PFSK-1 (cell line): ENCODE data around the gene LAD1.

Source experiments
- FOXP2 ChIP-seq: optimal IDR thresholded peaks from 2 replicates; pipeline ENCODE3; 2011; ENCODE audit warnings: borderline replicate concordance, control low read depth, inconsistent platforms; ENCODE audit not compliant: insufficient read depth; ENCODE audit errors: extremely low read length, extremely low read depth
- POLR2AphosphoS5 ChIP-seq: IDR thresholded peaks from 2 replicates; pipeline ENCODE4 v1.6.1; 2012; ENCODE audit warnings: low read depth, mild to moderate bottlenecking, control low read depth, low read length, moderate library complexity
- REST ChIP-seq, 2 experiments: IDR thresholded peaks; 2 replicates each; pipeline versions ENCODE4 v1.6.1 to v1.8.0; 2011 to 2012; ENCODE audit warnings: low read depth in 2 of 2, low read length in 2 of 2, control low read depth in 1 of 2, inconsistent platforms in 1 of 2, mild to moderate bottlenecking in 1 of 2, moderate library complexity in 1 of 2; ENCODE audit not compliant: insufficient read depth in 1 of 2
- SIN3A ChIP-seq: IDR thresholded peaks from 2 replicates; pipeline ENCODE4 v1.6.1; 2012; ENCODE audit warnings: mild to moderate bottlenecking, low read length, moderate library complexity, borderline replicate concordance; ENCODE audit not compliant: insufficient read depth
- TAF1 ChIP-seq: IDR thresholded peaks from 2 replicates; pipeline ENCODE4 v1.6.1; 2012; ENCODE audit warnings: low read length, control low read depth, borderline replicate concordance; ENCODE audit not compliant: insufficient read depth

LAD1 gene

GRCh38 chr1:201423655-201424054, 24.5 kb upstream of the LAD1 start:
- TF ChIP-seq SIN3A, result no peak
- no peak for TF ChIP-seq POLR2AphosphoS5
- no peak for TF ChIP-seq FOXP2
- TF ChIP-seq TAF1, result no peak
- TF ChIP-seq REST (IDR thresholded peaks at IDR 0.05; ENCODE audit: insufficient read depth in 1 of 2, low read depth in 2 of 2, low read length in 2 of 2), result no peak

- TF ChIP-seq FOXP2, result no peak
- TF ChIP-seq TAF1, result no peak
- no peak for TF ChIP-seq POLR2AphosphoS5
- TF ChIP-seq REST (IDR thresholded peaks at IDR 0.05; ENCODE audit: insufficient read depth in 1 of 2, low read depth in 2 of 2, low read length in 2 of 2), result no peak
- no peak for TF ChIP-seq SIN3A
Observed at GRCh38 chr1:201422436-201423030, 23.4 kb upstream of the LAD1 start.

GRCh38 chr1:201422026-201422425, 22.9 kb upstream of the LAD1 start:
- TF ChIP-seq FOXP2, result no peak
- no peak for TF ChIP-seq SIN3A
- no peak for TF ChIP-seq TAF1
- TF ChIP-seq POLR2AphosphoS5, result no peak
- no peak for TF ChIP-seq REST (IDR thresholded peaks at IDR 0.05; ENCODE audit: insufficient read depth in 1 of 2, low read depth in 2 of 2, low read length in 2 of 2)

GRCh38 chr1:201421041-201421440, 21.9 kb upstream of the LAD1 start:
- TF ChIP-seq REST (IDR thresholded peaks at IDR 0.05; ENCODE audit: insufficient read depth in 1 of 2, low read depth in 2 of 2, low read length in 2 of 2) (no peak), POLR2AphosphoS5 (no peak), FOXP2 (no peak), SIN3A (no peak), TAF1 (no peak)

GRCh38 chr1:201420608-201421002, 21.5 kb upstream of the LAD1 start:
- no peak for TF ChIP-seq SIN3A
- TF ChIP-seq TAF1, result no peak
- no peak for TF ChIP-seq FOXP2
- no peak for TF ChIP-seq REST (IDR thresholded peaks at IDR 0.05; ENCODE audit: insufficient read depth in 1 of 2, low read depth in 2 of 2, low read length in 2 of 2)
- no peak for TF ChIP-seq POLR2AphosphoS5
